BJ (cell line): ENCODE measurements around the gene MDH2. TPM values are rescaled to one million over a fixed set of nuclear protein-coding genes. Genes with fewer than 3 reads are reported as not detected.

Experiments used
- CTCF ChIA-PET: fragments of 350-600 bp; formaldehyde crosslinking; extraction: SDS; loops from one replicate; lab custom pipeline; 2021; ENCODE audit warnings: antibody characterized with exemption, inconsistent platforms; lab: Yijun Ruan, JAX
- POLR2A ChIA-PET: fragments of 300-600 bp; sonication (Branson Sonifier 250); formaldehyde crosslinking; extraction: SDS; loops from one replicate; lab custom pipeline; 2021; ENCODE audit warnings: antibody characterized with exemption; lab: Charles Lee
- DNase-seq: peaks from one replicate; pipeline ENCODE4 v3.0.0-alpha.2; 2011; ENCODE audit warnings: low read depth
- H3K27me3 ChIP-seq: 2 replicates; pipeline ENCODE4 v1.6.0; 2011; ENCODE audit warnings: low read length; ENCODE audit not compliant: control insufficient read depth, insufficient read depth
- H3K36me3 ChIP-seq: 2 replicates; pipeline ENCODE4 v1.5.1; 2011; ENCODE audit warnings: low read length; ENCODE audit not compliant: control insufficient read depth, insufficient read depth
- H3K4me3 ChIP-seq: 2 replicates; pipeline ENCODE4 v1.5.1; 2011; ENCODE audit warnings: low read depth, mild to moderate bottlenecking, control low read depth, low read length
- CTCF ChIP-seq: IDR thresholded peaks from 2 replicates; pipeline ENCODE4 v1.5.1; 2011; ENCODE audit warnings: low read depth, mild to moderate bottlenecking, control low read depth, inconsistent platforms, low read length, moderate library complexity; ENCODE audit not compliant: insufficient read depth
- polyA plus RNA-seq: library from polyadenylated mRNA; depleted of rRNA; stranded (reverse); fragments of >200 nt; gene quantifications from 2 replicates; pipeline ENCODE4 v1.2.3, GENCODE V29; 2011

MDH2 gene
- polyA plus RNA-seq, 1 experiment: 166 TPM

- H3K36me3 ChIP-seq: peaks cover 68% of the 10 kb centered on the region
- POLR2A ChIA-PET: no interaction called here
- no peak overlapping the region for H3K4me3 ChIP-seq
- H3K27me3 ChIP-seq: no peaks in the 10 kb centered on the region
- CTCF ChIA-PET: no interaction called here
- DNase-seq: no peak
- TF ChIP-seq CTCF: no peak
Measured at GRCh38 chr7:76060842-76061241, 12.9 kb downstream of the MDH2 start.

- ChIA-PET POLR2A (no interaction called here), CTCF (no interaction called here)
- TF ChIP-seq CTCF: no peak
- H3K27me3 ChIP-seq: no peaks in the 10 kb centered on the region
- no peak overlapping the region for H3K4me3 ChIP-seq
- peaks cover 68% of the 10 kb centered on the region for H3K36me3 ChIP-seq
- no peak for DNase-seq
Measured at GRCh38 chr7:76062254-76062653, 14.3 kb downstream of the MDH2 start.

GRCh38 chr7:76063114-76063513 is 15.2 kb downstream of the MDH2 start:
- Histone ChIP-seq H3K36me3 (peaks cover 61% of the 10 kb centered on the region), H3K27me3 (no peaks in the 10 kb centered on the region), H3K4me3 (no peak overlapping the region)
- CTCF ChIA-PET: no interaction called here
- POLR2A ChIA-PET: no interaction called here
- no peak for DNase-seq
- no peak for TF ChIP-seq CTCF

DNA sequence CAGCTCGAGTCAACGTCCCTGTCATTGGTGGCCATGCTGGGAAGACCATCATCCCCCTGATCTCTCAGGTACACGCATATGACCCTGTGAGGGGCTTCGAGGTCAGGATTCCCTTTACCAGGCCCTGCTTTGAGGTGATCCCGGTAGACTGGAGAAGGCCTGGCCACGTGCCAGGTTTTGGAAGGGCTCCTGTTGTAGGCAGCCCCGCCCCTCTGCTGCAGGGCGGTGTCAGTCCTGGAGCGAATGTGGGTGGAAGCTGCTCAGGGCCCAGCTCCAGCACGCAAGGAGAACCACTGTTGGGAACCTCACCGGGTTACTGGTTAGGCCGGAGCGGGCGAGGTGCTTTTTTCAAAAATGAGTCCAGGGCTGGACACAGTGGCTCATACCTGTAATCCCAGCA is 15.6 kb downstream of the MDH2 start:
- Histone ChIP-seq H3K27me3 (no peaks in the 10 kb centered on the region), H3K4me3 (no peak overlapping the region), H3K36me3 (peaks cover 58% of the 10 kb centered on the region)
- POLR2A ChIA-PET: no interaction called here
- TF ChIP-seq CTCF: no peak
- CTCF ChIA-PET: no interaction called here
- no peak for DNase-seq

GRCh38 chr7:76064208-76064970 is 16.5 kb downstream of the MDH2 start:
- Histone ChIP-seq H3K36me3 (peaks cover 52% of the 10 kb centered on the region), H3K4me3 (no peak overlapping the region), H3K27me3 (no peaks in the 10 kb centered on the region)
- POLR2A ChIA-PET: no interaction called here
- DNase-seq: no peak
- CTCF ChIA-PET: no interaction called here
- no peak for TF ChIP-seq CTCF
